ENCODE results near the gene FNDC4.

FNDC4 gene

GRCh38 chr2:27497288-27497627 is 2.3 kb upstream of the FNDC4 start:
- TF ChIP-seq, protein P1, sequence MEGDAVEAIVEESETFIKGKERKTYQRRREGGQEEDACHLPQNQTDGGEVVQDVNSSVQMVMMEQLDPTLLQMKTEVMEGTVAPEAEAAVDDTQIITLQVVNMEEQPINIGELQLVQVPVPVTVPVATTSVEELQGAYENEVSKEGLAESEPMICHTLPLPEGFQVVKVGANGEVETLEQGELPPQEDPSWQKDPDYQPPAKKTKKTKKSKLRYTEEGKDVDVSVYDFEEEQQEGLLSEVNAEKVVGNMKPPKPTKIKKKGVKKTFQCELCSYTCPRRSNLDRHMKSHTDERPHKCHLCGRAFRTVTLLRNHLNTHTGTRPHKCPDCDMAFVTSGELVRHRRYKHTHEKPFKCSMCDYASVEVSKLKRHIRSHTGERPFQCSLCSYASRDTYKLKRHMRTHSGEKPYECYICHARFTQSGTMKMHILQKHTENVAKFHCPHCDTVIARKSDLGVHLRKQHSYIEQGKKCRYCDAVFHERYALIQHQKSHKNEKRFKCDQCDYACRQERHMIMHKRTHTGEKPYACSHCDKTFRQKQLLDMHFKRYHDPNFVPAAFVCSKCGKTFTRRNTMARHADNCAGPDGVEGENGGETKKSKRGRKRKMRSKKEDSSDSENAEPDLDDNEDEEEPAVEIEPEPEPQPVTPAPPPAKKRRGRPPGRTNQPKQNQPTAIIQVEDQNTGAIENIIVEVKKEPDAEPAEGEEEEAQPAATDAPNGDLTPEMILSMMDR (IDR thresholded peaks at IDR 0.05): no peak
- Histone ChIP-seq H3K4me3 (no peak overlapping the region), H3K4me1 (peaks cover 0 to 16% (median 6%) of the 10 kb centered on the region in 4 donors), H3K27me3 (peaks cover 0 to 9% of the 10 kb centered on the region in 2 donors), H3K27ac (no peak overlapping the region), H3K9me3 (no peaks in the 10 kb centered on the region), H3K36me3 (peaks cover 0 to 4% (median 0%) of the 10 kb centered on the region in 3 donors)
- intact Hi-C loops (cut with DNase I; ENCODE audit: low total_unique reads): loop anchor here (10.0 kb wide), 1 partner anchor 88 kb away; the partner anchor contains the start of gene ZNF512
- no peak for DNase-seq

GRCh38 chr2:27496357-27497287 is 1.6 kb upstream of the FNDC4 start, which contains the start of gene GCKR:
TSS of gene GCKR (plus strand) at chr2:27496839. CDS start at chr2:27496905, 66 bp downstream.
- intact Hi-C loops (cut with DNase I; ENCODE audit: low total_unique reads): loop anchor here (10.0 kb wide), 1 partner anchor 88 kb away; the partner anchor contains the start of gene ZNF512
- Histone ChIP-seq H3K4me3 (no peak within 1 kb of the TSS), H3K36me3 (peaks cover 0 to 4% (median 0%) of the 10 kb centered on the region in 3 donors), H3K4me1 (peaks cover 0 to 16% (median 6%) of the 10 kb centered on the region in 4 donors), H3K9me3 (no peaks in the 10 kb centered on the region), H3K27me3 (peaks cover 0 to 9% of the 10 kb centered on the region in 2 donors), H3K27ac (no peak within 1 kb of the TSS)
- DNase-seq: no peak
- TF ChIP-seq, protein P1 (IDR thresholded peaks at IDR 0.05): no peak

DNA sequence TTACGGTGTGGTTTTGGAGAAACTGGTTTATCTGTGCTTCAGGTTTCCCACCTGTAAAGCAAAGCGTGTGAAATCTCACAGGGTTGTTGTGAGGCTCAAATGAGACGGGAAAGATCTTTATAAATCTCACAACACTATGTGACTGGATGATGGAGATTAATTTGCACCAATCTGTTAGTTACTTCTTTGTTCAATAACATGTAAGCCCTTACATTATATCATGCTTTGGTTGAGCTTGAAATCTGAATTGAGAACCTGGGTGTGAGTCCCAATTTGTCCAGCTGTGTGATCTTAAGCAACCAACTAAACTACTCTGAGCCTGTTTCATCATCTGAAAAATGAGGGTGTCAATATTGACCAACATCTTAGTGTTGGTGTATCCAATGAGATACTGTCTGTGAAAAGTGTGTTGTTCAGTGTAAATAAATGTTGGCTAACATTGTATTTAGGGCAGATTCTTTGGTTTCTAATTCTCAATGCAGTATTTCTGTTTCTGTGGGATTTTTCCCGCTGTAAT is 898 bp upstream of the FNDC4 start:
- no peak overlapping the region for H3K4me3 ChIP-seq

DNA sequence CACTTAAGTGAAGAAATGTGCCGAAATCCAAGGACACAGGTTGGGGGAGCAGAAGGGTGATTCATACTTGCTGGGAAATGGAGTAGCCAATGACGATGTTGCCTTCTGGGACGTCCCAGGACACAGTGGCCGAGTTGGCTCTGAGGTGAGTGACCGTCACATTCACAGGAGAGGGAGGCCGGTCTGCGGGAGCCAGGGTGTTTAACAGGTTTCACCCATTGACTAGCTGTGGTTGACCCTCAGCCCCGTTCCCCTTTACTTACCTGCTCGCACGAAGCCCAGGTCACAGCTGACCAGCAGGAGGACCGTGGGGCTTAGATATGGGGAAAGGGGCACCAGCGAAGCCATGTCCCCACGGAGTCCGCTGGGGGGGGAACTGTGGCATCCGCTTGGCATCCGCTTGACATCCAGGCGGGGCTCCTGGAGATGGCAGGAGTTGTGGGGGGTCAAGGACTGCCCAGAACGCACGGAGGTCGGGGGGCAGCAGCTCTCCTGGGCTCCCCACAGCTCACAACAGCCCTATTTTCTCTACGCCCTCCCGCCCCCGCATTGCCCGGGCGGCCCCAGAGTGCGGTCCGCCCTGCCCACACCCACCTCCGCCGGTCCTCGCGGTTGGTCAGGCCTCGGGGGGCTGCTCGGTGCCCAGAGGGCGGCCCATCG is 586 bp downstream of the FNDC4 start:
- Histone ChIP-seq H3K4me1 (peaks cover 0 to 22% (median 7%) of the 10 kb centered on the region in 4 donors), H3K27me3 (peaks cover 0 to 9% of the 10 kb centered on the region in 2 donors), H3K27ac (peak overlapping the region; percentile 76 to 80), H3K36me3 (peaks cover 0 to 4% (median 0%) of the 10 kb centered on the region in 3 donors), H3K4me3 (peak overlapping the region; percentile 66 to 77), H3K9me3 (no peaks in the 10 kb centered on the region)
- peak; percentile 49 to 81 for DNase-seq
- TF ChIP-seq, protein P1 (IDR thresholded peaks at IDR 0.05): no peak
- intact Hi-C loops (cut with DNase I; ENCODE audit: low total_unique reads): loop anchor here (10.0 kb wide), 1 partner anchor 90 kb away; the partner anchor contains the start of gene ZNF512

More for the DNA sequence above, 898 bp upstream of the FNDC4 start:
- peaks cover 0 to 16% (median 6%) of the 10 kb centered on the region in 4 donors for H3K4me1 ChIP-seq
- H3K27ac ChIP-seq: no peak overlapping the region
- H3K36me3 ChIP-seq: peaks cover 0 to 4% (median 0%) of the 10 kb centered on the region in 3 donors
- peaks cover 0 to 9% of the 10 kb centered on the region in 2 donors for H3K27me3 ChIP-seq
- TF ChIP-seq, protein P1 (IDR thresholded peaks at IDR 0.05): no peak
- H3K9me3 ChIP-seq: no peaks in the 10 kb centered on the region
- intact Hi-C loops (cut with DNase I; ENCODE audit: low total_unique reads): loop anchor here (10.0 kb wide), 1 partner anchor 89 kb away; the partner anchor contains the start of gene ZNF512
- DNase-seq: no peak

GRCh38 chr2:27493948-27494283 is 1.1 kb downstream of the FNDC4 start:
- peak overlapping the region; percentile 66 to 77 for H3K4me3 ChIP-seq
- H3K4me1 ChIP-seq: peaks cover 0 to 26% (median 11%) of the 10 kb centered on the region in 4 donors
- DNase-seq: no peak
- peak overlapping the region; percentile 76 to 80 for H3K27ac ChIP-seq
- intact Hi-C loops (cut with DNase I; ENCODE audit: low total_unique reads): loop anchor here (10.0 kb wide), 1 partner anchor 91 kb away; the partner anchor contains the start of gene ZNF512
- TF ChIP-seq, protein P1 (IDR thresholded peaks at IDR 0.05): no peak
- no peaks in the 10 kb centered on the region for H3K9me3 ChIP-seq
- peaks cover 0 to 9% of the 10 kb centered on the region in 2 donors for H3K27me3 ChIP-seq
- H3K36me3 ChIP-seq: peaks cover 0 to 4% (median 0%) of the 10 kb centered on the region in 3 donors

Measured in tibial artery (tissue), 4 donors.